IMR-90 (cell line): Measurements from ENCODE around the gene BMAL2. TPM values are rescaled to one million over a fixed set of nuclear protein-coding genes. Genes with fewer than 3 reads are reported as not detected.

Experiments
- ATAC-seq: fragments of 200-7000 bp; cut with Tn5 transposase; 2 replicates; pipeline ENCODE4 v1.9.1; 2020; ENCODE audit warnings: low read depth, mild to moderate bottlenecking, moderate library complexity
- BruUV-seq: library from RNA; stranded (reverse); fragments of 400-500 nt; replicated peaks from 2 replicates; lab custom pipeline; 2021; lab: Mats Ljungman, UMichigan
- CTCF ChIA-PET: fragments of 300-600 bp; formaldehyde crosslinking; extraction: SDS; loops from one replicate; lab custom pipeline; 2021; ENCODE audit warnings: antibody characterized with exemption; lab: Yijun Ruan, JAX
- POLR2A ChIA-PET: fragments of 300-600 bp; sonication (Branson Sonifier 250); formaldehyde crosslinking; loops from one replicate; lab custom pipeline; 2022; ENCODE audit warnings: antibody characterized with exemption; ENCODE audit not compliant: unreplicated experiment; lab: Charles Lee
- DNase-seq: peaks from one replicate; pipeline ENCODE4 v3.0.0; 2013
- H2AFZ ChIP-seq: replicated peaks from 2 replicates; pipeline ENCODE3; 2013; ENCODE audit warnings: low read length, mild to moderate bottlenecking; ENCODE audit not compliant: poor library complexity
- H2AK5ac ChIP-seq: 2 replicates; pipeline ENCODE4 v1.6.1; 2013; ENCODE audit warnings: low read depth, low read length, inconsistent platforms
- H2AK9ac ChIP-seq: replicated peaks from 2 replicates; pipeline ENCODE3; 2013; ENCODE audit warnings: mild to moderate bottlenecking, low read depth, low read length, moderate library complexity; ENCODE audit not compliant: poor library complexity
- H2BK120ac ChIP-seq: 2 replicates; pipeline ENCODE4 v1.6.1; 2013; ENCODE audit warnings: low read depth, low read length, inconsistent platforms
- H2BK15ac ChIP-seq: 3 replicates; pipeline ENCODE4 v1.6.1; 2013; ENCODE audit warnings: low read depth, low read length, inconsistent platforms
- H2BK20ac ChIP-seq: 2 replicates; pipeline ENCODE4 v1.6.1; 2013; ENCODE audit warnings: low read depth, mild to moderate bottlenecking, inconsistent platforms, low read length, moderate library complexity
- H2BK5ac ChIP-seq: 2 replicates; pipeline ENCODE4 v1.6.1; 2013; ENCODE audit warnings: mild to moderate bottlenecking, low read depth, low read length, inconsistent platforms; ENCODE audit not compliant: poor library complexity, severe bottlenecking
- H3K14ac ChIP-seq: replicated peaks from 2 replicates; pipeline ENCODE4 v1.6.1; 2013; ENCODE audit warnings: low read depth, low read length, inconsistent platforms
- H3K18ac ChIP-seq: 2 replicates; pipeline ENCODE4 v1.6.1; 2013; ENCODE audit warnings: low read depth, low read length, control low read depth
- H3K23ac ChIP-seq: 2 replicates; pipeline ENCODE4 v1.6.1; 2013; ENCODE audit warnings: low read depth, low read length, inconsistent platforms
- H3K27ac ChIP-seq: 2 replicates; pipeline ENCODE4 v1.5.1; 2013; ENCODE audit warnings: mild to moderate bottlenecking, control low read depth, low read length; ENCODE audit not compliant: insufficient read depth
- H3K27me3 ChIP-seq: 2 replicates; pipeline ENCODE4 v1.6.1; 2013; ENCODE audit warnings: low read length; ENCODE audit not compliant: control insufficient read depth, insufficient read depth
- H3K36me3 ChIP-seq: 2 replicates; pipeline ENCODE4 v1.6.1; 2013; ENCODE audit warnings: low read length, mixed read lengths; ENCODE audit not compliant: control insufficient read depth, insufficient read depth
- H3K4ac ChIP-seq: 2 replicates; pipeline ENCODE4 v1.6.1; 2013; ENCODE audit warnings: low read depth, low read length, inconsistent platforms
- H3K4me1 ChIP-seq: 2 replicates; pipeline ENCODE4 v1.6.1; 2013; ENCODE audit warnings: low read length, mixed read lengths; ENCODE audit not compliant: control insufficient read depth, insufficient read depth
- H3K4me2 ChIP-seq: 2 replicates; pipeline ENCODE4 v1.6.1; 2013; ENCODE audit warnings: low read depth, mild to moderate bottlenecking, control low read depth, low read length, moderate library complexity
- H3K4me3 ChIP-seq: 2 replicates; pipeline ENCODE4 v1.5.1; 2013; ENCODE audit warnings: low read depth, mild to moderate bottlenecking, control low read depth, low read length, moderate library complexity; ENCODE audit not compliant: insufficient read depth
- H3K56ac ChIP-seq: 2 replicates; pipeline ENCODE4 v1.6.1; 2013; ENCODE audit warnings: low read length, inconsistent platforms; ENCODE audit not compliant: insufficient read depth; ENCODE audit errors: extremely low read depth
- H3K79me1 ChIP-seq, 2 experiments: 2 replicates each; pipeline ENCODE4 v1.6.1; 2013; ENCODE audit warnings: low read length in 2 of 2, inconsistent platforms in 1 of 2, low read depth in 1 of 2
- H3K9ac ChIP-seq: 2 replicates; pipeline ENCODE4 v1.6.1; 2013; ENCODE audit warnings: low read depth, low read length, control low read depth
- H3K9me1 ChIP-seq: 2 replicates; pipeline ENCODE4 v1.6.1; 2013; ENCODE audit warnings: low read length, inconsistent platforms; ENCODE audit not compliant: insufficient read depth
- H3K9me3 ChIP-seq: 2 replicates; pipeline ENCODE4 v1.6.1; 2013; ENCODE audit warnings: low read length; ENCODE audit not compliant: control insufficient read depth, insufficient read depth
- H4K20me1 ChIP-seq: 2 replicates; pipeline ENCODE4 v1.6.1; 2013; ENCODE audit warnings: low read length, inconsistent platforms; ENCODE audit not compliant: insufficient read depth
- H4K5ac ChIP-seq: 2 replicates; pipeline ENCODE4 v1.6.1; 2013; ENCODE audit warnings: mild to moderate bottlenecking, low read depth, low read length, control low read depth
- H4K8ac ChIP-seq, 2 experiments: 2 replicates each; pipeline ENCODE4 v1.6.1; 2013; ENCODE audit warnings: low read depth in 2 of 2, low read length in 2 of 2, control low read depth in 1 of 2, inconsistent platforms in 1 of 2
- H4K91ac ChIP-seq: 2 replicates; pipeline ENCODE4 v1.6.1; 2013; ENCODE audit warnings: low read depth, low read length, inconsistent platforms; ENCODE audit not compliant: insufficient read depth
- BHLHE40 ChIP-seq: fragments of 150-350 bp; IDR thresholded peaks from 2 replicates; pipeline ENCODE4 v1.6.1; 2016; ENCODE audit warnings: mild to moderate bottlenecking, low read depth, low read length
- CEBPB ChIP-seq: IDR thresholded peaks from 2 replicates; pipeline ENCODE4 v1.6.1; 2012; ENCODE audit warnings: low read depth, low read length, improper control_type of control experiment
- CHD1 ChIP-seq: IDR thresholded peaks from 2 replicates; pipeline ENCODE4 v1.6.1; 2012; ENCODE audit warnings: low read depth, low read length, improper control_type of control experiment
- FOS ChIP-seq: fragments of 150-350 bp; IDR thresholded peaks from 2 replicates; pipeline ENCODE4 v1.6.1; 2016; ENCODE audit warnings: low read depth, low read length
- MAFK ChIP-seq: IDR thresholded peaks from 2 replicates; pipeline ENCODE4 v1.6.1; 2012; ENCODE audit warnings: low read depth, low read length, improper control_type of control experiment
- MAZ ChIP-seq: IDR thresholded peaks from 2 replicates; pipeline ENCODE4 v1.6.1; 2012; ENCODE audit warnings: low read depth, mild to moderate bottlenecking, low read length, improper control_type of control experiment, moderate library complexity, borderline replicate concordance
- NFE2L2 ChIP-seq: fragments of 150-350 bp; IDR thresholded peaks from 2 replicates; pipeline ENCODE4 v1.6.1; 2016; ENCODE audit warnings: low read depth, mild to moderate bottlenecking, low read length
- POLR2A ChIP-seq: IDR thresholded peaks from 2 replicates; pipeline ENCODE4 v1.6.1; 2012; ENCODE audit warnings: mild to moderate bottlenecking, low read depth, low read length
- RAD21 ChIP-seq: IDR thresholded peaks from 2 replicates; pipeline ENCODE4 v1.6.1; 2012; ENCODE audit warnings: low read length, improper control_type of control experiment
- RFX5 ChIP-seq: IDR thresholded peaks from 2 replicates; pipeline ENCODE4 v1.8.0; 2012; ENCODE audit warnings: low read depth, mild to moderate bottlenecking, low read length, moderate library complexity
- SMC3 ChIP-seq: fragments of 150-350 bp; IDR thresholded peaks from 2 replicates; pipeline ENCODE4 v1.6.1; 2016; ENCODE audit warnings: low read depth, mild to moderate bottlenecking, antibody characterized with exemption, low read length, moderate library complexity
- USF2 ChIP-seq: fragments of 150-350 bp; IDR thresholded peaks from 2 replicates; pipeline ENCODE4 v1.6.1; 2017; ENCODE audit warnings: mild to moderate bottlenecking, antibody characterized with exemption, low read length, low read depth
- WGBS, 2 experiments: methylation state at CpG; one replicate each; pipeline versions ENCODE4 v1.1.5 to v1.1.7; 2013; ENCODE audit warnings: missing lambda C conversion rate in 2 of 2; ENCODE audit not compliant: insufficient read length in 1 of 2; ENCODE audit errors: extremely low coverage in 2 of 2; 5-methylcytosine and 5-hydroxymethylcytosine counted together
- dilution Hi-C: fragments of 300-500 bp; cut with HindIII; formaldehyde crosslinking; loops from one replicate; pipeline ENCODE4 v1.14.3; 2018; ENCODE audit warnings: low sequenced_read_pairs; ENCODE audit not compliant: unreplicated experiment
- in situ Hi-C: fragments of 300-500 bp; cut with MboI; formaldehyde crosslinking; loops from 3 replicates; pipeline ENCODE4 v1.14.3; 2019; ENCODE audit warnings: low sequenced_read_pairs, inconsistent platforms, mixed read lengths
- intact Hi-C: fragments of 100-400 bp; cut with micrococcal nuclease; formaldehyde crosslinking; loops from 2 replicates; pipeline ENCODE4 v1.10.0; 2022
- polyA plus RNA-seq, 3 experiments: library from polyadenylated mRNA; depleted of rRNA; stranded (reverse); fragments of >200 nt; gene quantifications; 2 replicates each; pipeline ENCODE4 v1.2.3, GENCODE V29; 2012; ENCODE audit warnings: low replicate concordance in 1 of 3
- total RNA-seq: library from RNA; depleted of rRNA; stranded (reverse); fragments of >200 nt; gene quantifications from 2 replicates; pipeline ENCODE4 v1.2.3, GENCODE V29; 2012
- TF ChIP-seq, protein P1 (sequence below): conservative IDR thresholded peaks from 2 replicates; pipeline ENCODE4 v1.5.1; 2012; ENCODE audit warnings: mild to moderate bottlenecking, low read depth, low read length, improper control_type of control experiment

BMAL2 gene
- total and polyA plus RNA-seq, 2 of the 4 experiments (the other 2 are of a cell fraction), result 11.0 to 57.0 TPM

DNA sequence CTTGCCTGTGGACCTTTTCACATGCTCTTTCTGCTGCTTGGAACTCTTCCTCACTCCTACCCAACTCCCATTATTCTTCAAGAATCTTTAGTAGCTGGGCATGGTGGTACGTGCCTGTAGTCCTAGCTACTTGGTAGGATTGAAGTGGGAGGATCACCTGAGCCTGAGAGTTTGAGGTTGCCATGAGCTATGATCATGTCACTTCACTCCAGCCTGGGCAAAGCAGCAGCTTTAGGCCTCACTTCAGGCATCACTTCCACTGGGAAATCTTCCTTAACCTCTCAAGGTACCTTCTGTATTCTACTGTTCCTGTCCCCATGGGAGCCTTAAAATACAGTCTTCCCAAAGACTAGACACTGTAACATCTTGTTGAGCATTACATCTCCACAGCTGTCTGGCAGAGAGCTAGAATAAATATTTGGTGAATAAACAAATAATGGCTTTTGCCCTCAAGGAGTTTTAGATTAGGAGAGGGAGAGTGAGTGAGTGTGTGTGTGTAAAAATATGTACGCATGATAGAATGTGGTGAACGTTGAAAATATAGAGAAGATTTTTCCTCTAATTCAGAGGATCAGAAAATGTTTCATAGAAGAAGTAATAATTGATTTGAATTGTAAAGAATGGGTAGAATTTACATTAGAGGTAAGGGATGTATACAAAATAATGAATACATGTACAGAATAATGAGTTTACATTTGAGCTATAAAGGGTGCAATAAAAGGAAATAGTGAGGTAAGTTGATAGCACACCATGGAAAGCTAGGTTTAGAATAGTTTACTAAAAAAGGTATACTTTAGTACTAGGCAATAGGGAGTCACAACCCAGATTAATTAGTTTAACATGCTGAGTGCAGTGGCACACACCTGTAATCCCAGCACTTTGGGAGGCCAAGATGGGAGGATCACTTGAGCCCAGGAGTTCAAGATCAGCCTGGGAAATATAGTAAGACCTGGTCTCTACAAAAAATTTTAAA lies 29.2 kb upstream of the BMAL2 start:
- Histone ChIP-seq H4K91ac (0 out of 2 replicates have a peak overlapping the region, but pooled peaks have one; percentile 29), H3K9me3 (no peaks in the 10 kb centered on the region), H3K4me1 (peaks cover 4% of the 10 kb centered on the region), H2BK20ac (peak overlapping the region; percentile 33; the same call in 1 of the 2 replicates), H3K79me1 (peaks cover 0 to 3% of the 10 kb centered on the region in 2 experiments; a peak in 1 of 4 replicates), H2BK120ac (peak overlapping the region; percentile 53), H4K5ac (no peak overlapping the region), H4K8ac (peak overlapping the region in 1 of 2 experiments; percentile 73; a peak in 2 of 4 replicates), H3K27ac (no peak overlapping the region), H3K4me2 (no peak overlapping the region), H3K14ac (peak overlapping the region; percentile 68), H3K4ac (peak overlapping the region; percentile 72), H4K20me1 (peaks cover 3% of the 10 kb centered on the region; the same call in 1 of the 2 replicates), H3K56ac (no peak overlapping the region), H2AK5ac (peak overlapping the region; percentile 84; the same call in 1 of the 2 replicates), H3K18ac (no peak overlapping the region), H3K9me1 (peaks cover 4% of the 10 kb centered on the region), H3K23ac (peak overlapping the region; percentile 79; the same call in 1 of the 2 replicates), H2BK15ac (0 out of 3 replicates have a peak overlapping the region, but pooled peaks have one; percentile 65), H2AK9ac (peak overlapping the region; percentile 62), H3K27me3 (no peaks in the 10 kb centered on the region), H2BK5ac (peak overlapping the region; percentile 1), H3K36me3 (peaks cover 10% of the 10 kb centered on the region), H2AFZ (no peak overlapping the region), H3K4me3 (no peak overlapping the region), H3K9ac (no peak overlapping the region)
- DNase-seq (peak; percentile 61), ATAC-seq (peak; percentile 49)
- dilution Hi-C loops (no loop called here), in situ Hi-C loops (loop anchor here (5.0 kb wide), 1 partner anchor 286 kb away; no protein-coding TSS in a partner anchor), intact Hi-C loops (loop anchor here (10.0 kb wide), 2 partner anchors 59 to 389 kb away; partner anchors contain the start of gene STK38L)
- ChIA-PET POLR2A (no interaction called here), CTCF (interaction anchor here (0.6 to 1.0 kb wide), 4 partner anchors 24 to 440 kb away, joined by 3 to 4 read pairs (median 4); no protein-coding TSS in a partner anchor)
- BruUV-seq, result no TSS peak
- WGBS, 2 experiments, result 80% methylated on average over 1 of the region's 3 CpGs; no CpG with 5 or more reads in 1 of the 2 experiments
- no peak for TF ChIP-seq NFE2L2
- TF ChIP-seq USF2, result no peak
- no peak for TF ChIP-seq RAD21
- no peak for TF ChIP-seq CEBPB
- no peak for TF ChIP-seq BHLHE40
- no peak for TF ChIP-seq MAZ
- TF ChIP-seq, protein P1, sequence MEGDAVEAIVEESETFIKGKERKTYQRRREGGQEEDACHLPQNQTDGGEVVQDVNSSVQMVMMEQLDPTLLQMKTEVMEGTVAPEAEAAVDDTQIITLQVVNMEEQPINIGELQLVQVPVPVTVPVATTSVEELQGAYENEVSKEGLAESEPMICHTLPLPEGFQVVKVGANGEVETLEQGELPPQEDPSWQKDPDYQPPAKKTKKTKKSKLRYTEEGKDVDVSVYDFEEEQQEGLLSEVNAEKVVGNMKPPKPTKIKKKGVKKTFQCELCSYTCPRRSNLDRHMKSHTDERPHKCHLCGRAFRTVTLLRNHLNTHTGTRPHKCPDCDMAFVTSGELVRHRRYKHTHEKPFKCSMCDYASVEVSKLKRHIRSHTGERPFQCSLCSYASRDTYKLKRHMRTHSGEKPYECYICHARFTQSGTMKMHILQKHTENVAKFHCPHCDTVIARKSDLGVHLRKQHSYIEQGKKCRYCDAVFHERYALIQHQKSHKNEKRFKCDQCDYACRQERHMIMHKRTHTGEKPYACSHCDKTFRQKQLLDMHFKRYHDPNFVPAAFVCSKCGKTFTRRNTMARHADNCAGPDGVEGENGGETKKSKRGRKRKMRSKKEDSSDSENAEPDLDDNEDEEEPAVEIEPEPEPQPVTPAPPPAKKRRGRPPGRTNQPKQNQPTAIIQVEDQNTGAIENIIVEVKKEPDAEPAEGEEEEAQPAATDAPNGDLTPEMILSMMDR, result no peak
- TF ChIP-seq FOS, result no peak
- TF ChIP-seq RFX5, result no peak
- TF ChIP-seq SMC3, result no peak
- no peak for TF ChIP-seq POLR2A
- no peak for TF ChIP-seq CHD1
- TF ChIP-seq MAFK, result no peak
